ENCODE data around the gene PALB2. TPM values are rescaled to one million over a fixed set of nuclear protein-coding genes. Genes with fewer than 3 reads are reported as not detected.
A peak's percentile ranks its signal among the peaks of the same experiment; 100 is the strongest.

PALB2 gene
- total and polyA plus RNA-seq, 2 of the 13 experiments (the other 11 are each of a cell fraction or from before 2014, with no cell fraction given) = 12.1 to 40.9 TPM

DNA sequence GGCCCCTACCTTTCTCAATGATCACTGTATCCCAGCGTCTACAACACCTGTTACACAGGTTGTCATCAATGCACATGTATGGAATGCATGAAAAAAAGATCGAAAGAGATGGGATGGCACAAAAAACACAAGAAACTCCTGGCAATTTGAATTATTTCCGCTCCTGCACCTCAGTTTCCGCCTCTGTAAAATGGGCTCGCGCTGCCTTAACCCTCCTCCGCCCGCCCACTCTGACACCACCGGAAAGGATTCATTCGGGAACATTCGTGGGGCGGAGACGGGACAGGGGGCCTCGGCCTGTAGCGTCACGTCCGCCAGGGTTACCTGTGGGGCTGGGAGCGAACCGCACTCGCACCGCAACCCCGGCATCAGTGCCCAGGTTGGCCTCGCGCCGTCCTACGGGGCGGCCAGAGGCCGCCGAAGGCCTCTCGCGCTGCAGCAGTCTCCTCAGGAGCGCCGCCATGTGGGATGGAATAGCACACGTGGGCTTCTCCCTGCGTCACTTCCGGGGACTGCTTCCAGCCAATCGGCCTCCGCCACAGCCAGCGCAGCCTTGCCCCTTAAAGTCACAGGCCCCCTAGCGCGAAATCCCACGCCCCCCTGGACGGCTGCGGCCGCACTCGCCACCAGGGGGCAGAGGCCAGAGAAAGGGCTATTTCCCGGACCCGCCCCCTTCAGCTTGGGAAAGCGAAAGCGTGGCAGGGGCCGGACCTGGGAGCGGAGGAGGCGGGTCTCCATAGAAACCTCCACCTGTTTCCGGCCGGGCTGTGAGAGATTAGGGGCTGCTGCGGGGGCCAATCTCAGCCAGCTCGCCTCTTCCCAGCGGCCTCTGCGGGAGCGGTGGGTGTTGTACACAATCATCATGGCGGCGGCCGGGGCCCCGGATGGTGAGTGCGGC is 84.0 kb downstream of the PALB2 start, which contains the start of the genes EARS2 and UBFD1 (continued):
- TF ChIP-seq ZSCAN29 (CRISPR knock-in tag; conservative IDR thresholded peaks at IDR 0.05) (peak; percentile 42; the same call in 1 of the 2 replicates), HINFP (CRISPR knock-in tag; IDR thresholded peaks at IDR 0.05; ENCODE audit: low read depth) (peak; percentile 72; the same call in 1 of the 2 replicates), KDM3A (CRISPR knock-in tag; IDR thresholded peaks at IDR 0.05; ENCODE audit: low read depth) (peak; percentile 83), ZSCAN12 (CRISPR knock-in tag; IDR thresholded peaks at IDR 0.05) (peak; percentile 98), GMEB2 (CRISPR knock-in tag; IDR thresholded peaks at IDR 0.05; ENCODE audit: low read depth) (no peak; the same call in 1 of the 2 replicates), ZNF205 (CRISPR knock-in tag; IDR thresholded peaks at IDR 0.05) (peak; percentile 95), ZHX2 (IDR thresholded peaks at IDR 0.05; ENCODE audit: low read depth) (0 out of 2 replicates have a peak, but pooled peaks have one; percentile 62), ZHX2 (CRISPR knock-in tag; IDR thresholded peaks at IDR 0.05; ENCODE audit: borderline replicate concordance) (peak; percentile 98)
- TF ChIP-seq, protein P1, sequence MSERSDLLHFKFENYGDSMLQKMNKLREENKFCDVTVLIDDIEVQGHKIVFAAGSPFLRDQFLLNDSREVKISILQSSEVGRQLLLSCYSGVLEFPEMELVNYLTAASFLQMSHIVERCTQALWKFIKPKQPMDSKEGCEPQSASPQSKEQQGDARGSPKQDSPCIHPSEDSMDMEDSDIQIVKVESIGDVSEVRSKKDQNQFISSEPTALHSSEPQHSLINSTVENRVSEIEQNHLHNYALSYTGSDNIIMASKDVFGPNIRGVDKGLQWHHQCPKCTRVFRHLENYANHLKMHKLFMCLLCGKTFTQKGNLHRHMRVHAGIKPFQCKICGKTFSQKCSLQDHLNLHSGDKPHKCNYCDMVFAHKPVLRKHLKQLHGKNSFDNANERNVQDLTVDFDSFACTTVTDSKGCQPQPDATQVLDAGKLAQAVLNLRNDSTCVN (CRISPR knock-in tag; IDR thresholded peaks at IDR 0.05; ENCODE audit: borderline replicate concordance) = peak; percentile 91
- TF ChIP-seq, protein P2, sequence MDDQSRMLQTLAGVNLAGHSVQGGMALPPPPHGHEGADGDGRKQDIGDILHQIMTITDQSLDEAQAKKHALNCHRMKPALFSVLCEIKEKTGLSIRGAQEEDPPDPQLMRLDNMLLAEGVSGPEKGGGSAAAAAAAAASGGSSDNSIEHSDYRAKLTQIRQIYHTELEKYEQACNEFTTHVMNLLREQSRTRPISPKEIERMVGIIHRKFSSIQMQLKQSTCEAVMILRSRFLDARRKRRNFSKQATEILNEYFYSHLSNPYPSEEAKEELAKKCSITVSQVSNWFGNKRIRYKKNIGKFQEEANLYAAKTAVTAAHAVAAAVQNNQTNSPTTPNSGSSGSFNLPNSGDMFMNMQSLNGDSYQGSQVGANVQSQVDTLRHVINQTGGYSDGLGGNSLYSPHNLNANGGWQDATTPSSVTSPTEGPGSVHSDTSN (CRISPR knock-in tag; IDR thresholded peaks at IDR 0.05; ENCODE audit: borderline replicate concordance) = peak; percentile 84; the same call in 1 of the 2 replicates
- TF ChIP-seq, protein P3, sequence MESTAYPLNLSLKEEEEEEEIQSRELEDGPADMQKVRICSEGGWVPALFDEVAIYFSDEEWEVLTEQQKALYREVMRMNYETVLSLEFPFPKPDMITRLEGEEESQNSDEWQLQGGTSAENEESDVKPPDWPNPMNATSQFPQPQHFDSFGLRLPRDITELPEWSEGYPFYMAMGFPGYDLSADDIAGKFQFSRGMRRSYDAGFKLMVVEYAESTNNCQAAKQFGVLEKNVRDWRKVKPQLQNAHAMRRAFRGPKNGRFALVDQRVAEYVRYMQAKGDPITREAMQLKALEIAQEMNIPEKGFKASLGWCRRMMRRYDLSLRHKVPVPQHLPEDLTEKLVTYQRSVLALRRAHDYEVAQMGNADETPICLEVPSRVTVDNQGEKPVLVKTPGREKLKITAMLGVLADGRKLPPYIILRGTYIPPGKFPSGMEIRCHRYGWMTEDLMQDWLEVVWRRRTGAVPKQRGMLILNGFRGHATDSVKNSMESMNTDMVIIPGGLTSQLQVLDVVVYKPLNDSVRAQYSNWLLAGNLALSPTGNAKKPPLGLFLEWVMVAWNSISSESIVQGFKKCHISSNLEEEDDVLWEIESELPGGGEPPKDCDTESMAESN (CRISPR knock-in tag; conservative IDR thresholded peaks at IDR 0.05) = peak; percentile 96

Measured in HepG2 (cell line).